Vagina (tissue), 2 donors: Measurements from ENCODE around the gene IQGAP2.

ENCODE experiments used
- CTCF ChIP-seq, 3 experiments: fragments of 450-650 bp in 2 of 3; fragments of 200-600 bp in 1 of 3; sonication (generic) in 1 of 3; IDR thresholded peaks; one replicate each; pipeline ENCODE4 v1.5.1; 2017 to 2019; ENCODE audit warnings: antibody characterized with exemption in 3 of 3, mild to moderate bottlenecking in 2 of 3, moderate library complexity in 2 of 3
- POLR2AphosphoS5 ChIP-seq, 2 donors: sonication (generic); formaldehyde crosslinking; IDR thresholded peaks; one replicate each; pipeline ENCODE4 v1.9.0; 2017; ENCODE audit warnings: antibody characterized with exemption in 2 of 2, mild to moderate bottlenecking in 2 of 2, low read depth in 1 of 2; ENCODE audit not compliant: insufficient read depth in 1 of 2

- no peak for TF ChIP-seq CTCF (IDR thresholded peaks at IDR 0.05)
- no peak for TF ChIP-seq POLR2AphosphoS5 (IDR thresholded peaks at IDR 0.05; ENCODE audit: insufficient read depth in 1 of 2, low read depth in 1 of 2)
These were observed 314.4 kb downstream of the IQGAP2 start for GRCh38 chr5:76717222-76718083.
